Fibroblast of upper back skin (primary cell): Measurements from ENCODE around the gene LRIF1.
"Not testable (repeated sequence)": the region's sequence is repeated elsewhere in the genome, so short reads cannot be mapped to it uniquely, and the experiment has no call there.

Experiments used
- DNase-seq: peaks from one replicate; pipeline ENCODE4 v3.0.0-alpha.2; 2013

The LRIF1 gene

GRCh38 chr1:110963691-110964454, at the start of gene LRIF1:
Gene LRIF1 (minus strand): TSS chr1:110963922. CDS start chr1:110963688, 234 bp downstream.
- DNase-seq = peak; percentile 99

- DNase-seq = no peak
Measured at GRCh38 chr1:111008031-111008430, 44.3 kb upstream of the LRIF1 start.

- DNase-seq = no peak
Measured at GRCh38 chr1:111006556-111006955, 42.8 kb upstream of the LRIF1 start.

GRCh38 chr1:110999607-111000006, 35.9 kb upstream of the LRIF1 start:
- DNase-seq = not testable (repeated sequence)

GRCh38 chr1:110992329-110992728, 28.6 kb upstream of the LRIF1 start:
- DNase-seq = peak; percentile 0

- DNase-seq = not testable (repeated sequence)
Measured at GRCh38 chr1:110991295-110991694, 27.6 kb upstream of the LRIF1 start.

- DNase-seq = no peak
Measured at GRCh38 chr1:110990541-110990940, 26.8 kb upstream of the LRIF1 start.

GRCh38 chr1:110986407-110986891, 22.7 kb upstream of the LRIF1 start:
- DNase-seq = no peak

- no peak for DNase-seq
Measured at GRCh38 chr1:110982320-110982719, 18.6 kb upstream of the LRIF1 start.

- DNase-seq = no peak
Measured at GRCh38 chr1:110979154-110979553, 15.4 kb upstream of the LRIF1 start.

GRCh38 chr1:110976089-110976488, 12.4 kb upstream of the LRIF1 start:
- DNase-seq = peak; percentile 0

- DNase-seq = no peak
Measured at GRCh38 chr1:110975265-110975664, 11.5 kb upstream of the LRIF1 start.

- no peak for DNase-seq
Measured at GRCh38 chr1:110967256-110967655, 3.5 kb upstream of the LRIF1 start.

- DNase-seq = no peak
Measured at GRCh38 chr1:110964455-110964903, 757 bp upstream of the LRIF1 start.

- DNase-seq = peak; percentile 80
Measured at GRCh38 chr1:110962892-110963690, 631 bp downstream of the LRIF1 start.

GRCh38 chr1:110961902-110962301, 1.8 kb downstream of the LRIF1 start:
- DNase-seq = no peak

- DNase-seq = no peak
Measured at GRCh38 chr1:110960777-110961420, 2.8 kb downstream of the LRIF1 start.

GRCh38 chr1:110957798-110958197, 5.9 kb downstream of the LRIF1 start:
- DNase-seq = no peak

GRCh38 chr1:110956586-110956985, 7.1 kb downstream of the LRIF1 start:
- no peak for DNase-seq

GRCh38 chr1:110953031-110953430, 10.7 kb downstream of the LRIF1 start:
- no peak for DNase-seq

GRCh38 chr1:110952031-110952430, 11.7 kb downstream of the LRIF1 start:
- DNase-seq = no peak

- DNase-seq = no peak
Measured at GRCh38 chr1:110951161-110951560, 12.6 kb downstream of the LRIF1 start.
